Tibial artery (tissue), 4 donors: ENCODE measurements around the gene SLC38A10.

ENCODE experiments used
- DNase-seq, 2 donors: peaks; one replicate each; pipeline ENCODE4 v3.0.0-alpha.2; 2019
- H3K27ac ChIP-seq, 2 donors: fragments of 200-600 bp; sonication (generic) in 1 of 2; 1 replicate in 1 of 2; 2 replicates in 1 of 2; pipeline ENCODE4 v1.5.1; 2018 to 2019; ENCODE audit warnings: mild to moderate bottlenecking in 1 of 2
- H3K27me3 ChIP-seq, 2 donors: fragments of 200-600 bp; sonication (generic) in 1 of 2; one replicate each; pipeline versions ENCODE4 v1.5.1 to v1.6.0; 2016 to 2019
- H3K36me3 ChIP-seq, 3 donors: fragments of 200-600 bp; sonication (generic) in 2 of 3; one replicate each; pipeline ENCODE4 v1.5.1; 2016 to 2019; ENCODE audit warnings: mild to moderate bottlenecking in 2 of 3
- H3K4me1 ChIP-seq, 4 donors: fragments of 200-600 bp; sonication (generic) in 2 of 4; 1 replicate in 3 of 4; 2 replicates in 1 of 4; pipeline ENCODE4 v1.5.1; 2016 to 2019
- H3K4me3 ChIP-seq, 2 donors: fragments of 200-600 bp; sonication (generic) in 1 of 2; 1 replicate in 1 of 2; 2 replicates in 1 of 2; pipeline ENCODE4 v1.5.1; 2018 to 2019; ENCODE audit warnings: mild to moderate bottlenecking in 2 of 2
- H3K9me3 ChIP-seq, 3 donors: fragments of 200-600 bp; sonication (generic) in 1 of 3; one replicate each; pipeline ENCODE4 v1.5.1; 2016 to 2019
- intact Hi-C: fragments of 100-400 bp; cut with DNase I; formaldehyde crosslinking; loops from one replicate; pipeline ENCODE4 v1.15.0; 2023; ENCODE audit warnings: low total_unique reads
- TF ChIP-seq, protein P1 (sequence below), 2 experiments: fragments of 200-600 bp in 1 of 2; fragments of 450-650 bp in 1 of 2; IDR thresholded peaks; one replicate each; pipeline ENCODE4 v1.5.1; 2017 to 2019; ENCODE audit warnings: antibody characterized with exemption in 2 of 2, mild to moderate bottlenecking in 1 of 2, moderate library complexity in 1 of 2

The SLC38A10 gene

DNA sequence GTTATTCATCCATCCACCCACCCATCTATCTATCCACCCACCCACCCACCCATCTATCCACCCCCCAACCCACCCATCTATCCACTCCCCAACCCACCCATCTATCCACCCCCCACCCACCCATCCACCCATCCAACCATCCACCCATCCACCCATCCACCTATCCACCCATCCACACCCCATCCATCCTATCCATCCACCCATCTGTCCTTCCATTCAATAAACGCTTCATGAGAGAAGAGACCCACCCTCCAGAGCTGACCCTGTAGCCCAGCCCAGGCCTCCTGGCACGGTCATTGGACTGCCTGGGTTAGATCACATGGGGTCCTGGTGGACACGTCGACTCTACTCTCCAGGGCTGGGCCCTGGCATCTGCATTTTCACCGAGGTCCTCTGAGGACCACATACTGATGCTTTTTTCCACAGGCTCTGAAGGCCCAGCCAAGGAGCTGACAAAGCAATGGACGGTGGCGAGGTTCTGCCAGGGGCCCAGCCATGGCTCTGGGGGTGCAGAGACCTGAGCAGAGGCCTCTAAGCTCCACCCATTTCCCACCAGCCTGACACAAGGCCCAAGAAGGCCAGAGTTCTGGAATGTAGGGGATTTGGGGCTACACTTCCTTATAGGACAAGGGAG lies 41.3 kb upstream of the SLC38A10 start:
- Histone ChIP-seq H3K4me1 (peaks cover 0 to 43% (median 25%) of the 10 kb centered on the region in 4 donors), H3K27me3 (peaks cover 0 to 47% of the 10 kb centered on the region in 2 donors), H3K36me3 (no peaks in the 10 kb centered on the region), H3K27ac (no peak overlapping the region), H3K4me3 (no peak overlapping the region), H3K9me3 (no peaks in the 10 kb centered on the region)
- intact Hi-C loops, result no loop called here
- TF ChIP-seq, protein P1, sequence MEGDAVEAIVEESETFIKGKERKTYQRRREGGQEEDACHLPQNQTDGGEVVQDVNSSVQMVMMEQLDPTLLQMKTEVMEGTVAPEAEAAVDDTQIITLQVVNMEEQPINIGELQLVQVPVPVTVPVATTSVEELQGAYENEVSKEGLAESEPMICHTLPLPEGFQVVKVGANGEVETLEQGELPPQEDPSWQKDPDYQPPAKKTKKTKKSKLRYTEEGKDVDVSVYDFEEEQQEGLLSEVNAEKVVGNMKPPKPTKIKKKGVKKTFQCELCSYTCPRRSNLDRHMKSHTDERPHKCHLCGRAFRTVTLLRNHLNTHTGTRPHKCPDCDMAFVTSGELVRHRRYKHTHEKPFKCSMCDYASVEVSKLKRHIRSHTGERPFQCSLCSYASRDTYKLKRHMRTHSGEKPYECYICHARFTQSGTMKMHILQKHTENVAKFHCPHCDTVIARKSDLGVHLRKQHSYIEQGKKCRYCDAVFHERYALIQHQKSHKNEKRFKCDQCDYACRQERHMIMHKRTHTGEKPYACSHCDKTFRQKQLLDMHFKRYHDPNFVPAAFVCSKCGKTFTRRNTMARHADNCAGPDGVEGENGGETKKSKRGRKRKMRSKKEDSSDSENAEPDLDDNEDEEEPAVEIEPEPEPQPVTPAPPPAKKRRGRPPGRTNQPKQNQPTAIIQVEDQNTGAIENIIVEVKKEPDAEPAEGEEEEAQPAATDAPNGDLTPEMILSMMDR (IDR thresholded peaks at IDR 0.05), result no peak
- no peak for DNase-seq

DNA sequence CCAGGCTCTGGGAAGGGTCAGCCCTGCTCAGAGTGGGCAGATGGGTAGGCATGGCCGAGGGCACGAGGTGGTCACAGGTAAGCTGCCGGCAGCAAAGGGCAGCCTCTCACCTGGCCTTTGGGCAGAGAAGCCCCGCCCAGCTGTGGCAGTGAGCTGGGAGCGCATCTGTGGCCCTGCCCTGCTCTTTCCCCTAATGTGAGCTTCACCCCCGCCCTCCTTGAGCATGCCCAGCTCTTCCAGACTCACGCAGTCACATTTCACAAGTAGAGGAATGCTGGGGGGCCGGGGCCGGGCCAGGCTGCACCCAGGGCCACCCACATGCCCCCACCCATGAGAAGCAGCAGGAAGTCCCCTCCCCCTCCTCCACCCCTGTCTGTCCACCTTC lies 40.7 kb upstream of the SLC38A10 start:
- peaks cover 0 to 36% (median 19%) of the 10 kb centered on the region in 4 donors for H3K4me1 ChIP-seq
- H3K36me3 ChIP-seq, result no peaks in the 10 kb centered on the region
- TF ChIP-seq, protein P1 (IDR thresholded peaks at IDR 0.05), result no peak
- H3K9me3 ChIP-seq, result no peaks in the 10 kb centered on the region
- no peak for DNase-seq
- H3K4me3 ChIP-seq, result no peak overlapping the region
- intact Hi-C loops, result no loop called here
- no peak overlapping the region for H3K27ac ChIP-seq
- peaks cover 0 to 50% of the 10 kb centered on the region in 2 donors for H3K27me3 ChIP-seq

DNA sequence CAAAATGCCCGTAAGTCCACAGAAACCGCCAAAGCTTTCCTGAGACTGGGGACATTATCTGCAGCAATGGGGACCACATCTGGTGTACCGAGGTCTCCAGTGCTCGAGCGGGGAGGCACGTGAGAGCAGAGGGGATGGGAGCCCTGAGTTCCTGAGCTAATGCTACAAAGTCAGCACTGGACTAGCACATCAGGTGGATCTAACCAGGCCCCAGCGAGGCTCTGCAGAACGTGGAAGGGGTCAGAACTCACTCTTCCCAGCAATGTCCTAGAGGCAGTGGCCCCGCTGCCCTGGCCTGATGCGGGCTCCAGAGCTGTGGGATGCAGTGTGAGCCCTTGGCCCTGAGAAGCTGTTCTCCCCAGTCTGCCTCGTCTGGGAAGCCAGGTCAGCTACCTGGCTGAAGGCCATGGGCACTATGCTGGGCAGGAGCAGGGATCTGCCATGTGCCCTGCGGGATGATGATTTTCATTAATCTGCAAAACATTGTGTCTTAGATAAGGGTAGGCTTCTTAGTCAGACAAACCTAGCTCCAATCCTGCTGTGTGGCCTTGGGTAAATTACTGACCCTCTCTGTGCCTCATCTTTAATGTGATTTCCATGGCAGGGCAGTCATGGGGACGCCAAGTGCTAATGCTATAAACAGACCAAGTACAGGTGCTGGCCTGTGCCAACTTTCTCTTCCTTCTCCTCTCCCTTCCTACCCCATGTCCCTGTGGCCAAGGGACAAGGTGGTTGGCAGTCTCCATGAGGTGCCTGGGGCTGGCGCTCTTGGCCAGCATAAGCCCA lies 40.1 kb upstream of the SLC38A10 start:
- H3K27ac ChIP-seq, result no peak overlapping the region

DNA sequence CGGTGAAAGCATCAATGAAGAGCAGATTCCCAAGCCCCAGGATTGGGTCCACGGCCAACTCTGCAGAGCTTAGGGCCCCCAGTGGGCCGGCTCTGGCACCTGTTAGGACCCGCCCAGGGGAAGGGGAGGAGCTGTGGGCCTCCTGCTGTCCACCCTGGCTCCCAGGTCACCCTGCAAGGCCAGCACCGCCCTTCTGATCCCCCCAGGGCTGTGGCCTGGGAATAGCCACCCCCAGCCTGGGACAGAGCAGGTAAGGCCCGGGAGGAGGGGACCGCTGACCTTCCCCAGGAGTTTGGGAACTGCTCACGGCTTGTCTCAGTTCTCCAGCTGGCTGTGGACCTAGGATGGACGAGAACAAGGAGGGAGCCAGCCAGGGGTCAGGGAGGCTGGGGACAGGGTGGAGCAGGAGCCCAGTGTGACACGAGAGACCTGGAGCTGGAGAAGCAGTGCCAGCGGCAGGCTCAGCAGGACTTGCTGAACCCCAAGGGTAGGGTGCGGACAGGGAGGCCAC lies 39.3 kb upstream of the SLC38A10 start:
- Histone ChIP-seq H3K27me3 (peaks cover 0 to 63% of the 10 kb centered on the region in 2 donors), H3K4me1 (peaks cover 0 to 33% (median 16%) of the 10 kb centered on the region in 4 donors), H3K4me3 (no peak overlapping the region), H3K9me3 (no peaks in the 10 kb centered on the region), H3K36me3 (no peaks in the 10 kb centered on the region), H3K27ac (no peak overlapping the region)
- no peak for DNase-seq
- intact Hi-C loops, result no loop called here
- TF ChIP-seq, protein P1 (IDR thresholded peaks at IDR 0.05), result no peak

More for the DNA sequence above, 40.1 kb upstream of the SLC38A10 start:
- Histone ChIP-seq H3K9me3 (no peaks in the 10 kb centered on the region), H3K36me3 (no peaks in the 10 kb centered on the region), H3K4me1 (peaks cover 0 to 33% (median 16%) of the 10 kb centered on the region in 4 donors), H3K4me3 (no peak overlapping the region), H3K27me3 (peaks cover 0 to 56% of the 10 kb centered on the region in 2 donors)
- DNase-seq, result no peak
- TF ChIP-seq, protein P1 (IDR thresholded peaks at IDR 0.05), result no peak
- intact Hi-C loops, result no loop called here

DNA sequence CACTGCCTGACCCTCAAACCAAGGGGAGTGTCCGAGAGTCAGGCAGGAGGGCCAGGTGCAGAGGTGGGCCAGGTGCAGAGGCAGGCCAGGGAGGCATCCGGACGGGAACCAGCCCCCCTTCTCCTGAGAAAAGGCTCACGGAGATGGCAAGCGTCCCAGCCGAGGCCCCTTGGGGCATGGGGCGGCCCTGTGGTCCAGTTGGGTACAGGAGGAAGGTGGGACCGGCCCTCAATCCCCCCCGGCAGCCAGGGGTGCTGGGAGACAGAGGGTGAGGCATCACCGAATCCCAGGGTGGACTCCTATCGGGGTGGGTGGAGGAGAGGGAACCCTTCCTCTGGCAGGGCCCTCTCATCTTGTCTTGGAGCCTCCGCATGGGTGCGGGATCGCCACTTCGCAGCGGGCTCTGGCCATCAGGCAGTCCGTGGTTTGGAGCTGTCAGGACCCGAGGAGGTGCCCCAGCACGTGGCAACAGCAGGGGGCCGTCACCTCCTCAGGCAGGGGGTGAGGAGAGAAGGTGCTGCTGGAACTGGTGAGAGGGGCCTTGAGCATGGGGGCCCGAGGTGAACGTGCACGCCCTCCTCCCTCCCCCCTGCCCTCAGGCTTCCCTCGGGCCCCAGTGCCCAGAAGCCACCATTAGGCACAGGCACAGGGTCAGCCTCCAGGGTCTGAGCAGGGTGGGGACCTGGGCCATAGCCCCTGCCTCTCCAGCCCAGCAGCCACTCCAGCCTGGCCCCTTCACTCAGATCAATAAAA lies 38.7 kb upstream of the SLC38A10 start:
- H3K27me3 ChIP-seq, result peaks cover 0 to 70% of the 10 kb centered on the region in 2 donors
- H3K9me3 ChIP-seq, result no peaks in the 10 kb centered on the region
- intact Hi-C loops, result no loop called here
- peaks cover 0 to 36% (median 18%) of the 10 kb centered on the region in 4 donors for H3K4me1 ChIP-seq
- no peak overlapping the region for H3K4me3 ChIP-seq
- no peaks in the 10 kb centered on the region for H3K36me3 ChIP-seq
- no peak overlapping the region for H3K27ac ChIP-seq
- TF ChIP-seq, protein P1 (IDR thresholded peaks at IDR 0.05), result no peak
- DNase-seq, result no peak
